NCI-H2081 (cell line): Measurements from ENCODE around the gene GNPTAB.
"Not testable (repeated sequence)": the region's sequence is repeated elsewhere in the genome, so short reads cannot be mapped to it uniquely, and the experiment has no call there.

Experiments used
- DNase-seq, 2 experiments: peaks; one replicate each; lab custom pipeline; 2025; lab: John Stamatoyannopoulos, UW

Gene GNPTAB

GRCh38 chr12:101737476-101737875 lies 93.3 kb downstream of the GNPTAB start:
- DNase-seq, result no peak

- DNase-seq, result not testable (repeated sequence)
Measured at GRCh38 chr12:101734482-101734881, 96.3 kb downstream of the GNPTAB start.

GRCh38 chr12:101733166-101733565 lies 97.6 kb downstream of the GNPTAB start:
- no peak for DNase-seq

- DNase-seq, result no peak
Measured at GRCh38 chr12:101732318-101732717, 98.4 kb downstream of the GNPTAB start.

GRCh38 chr12:101729842-101730241 lies 100.9 kb downstream of the GNPTAB start:
- no peak for DNase-seq

GRCh38 chr12:101727098-101727497 lies 103.7 kb downstream of the GNPTAB start:
- DNase-seq, result no peak

- no peak for DNase-seq
Measured at GRCh38 chr12:101722392-101722791, 108.4 kb downstream of the GNPTAB start.

GRCh38 chr12:101720118-101720517 lies 110.6 kb downstream of the GNPTAB start:
- no peak for DNase-seq

- DNase-seq, result no peak
Measured at GRCh38 chr12:101719566-101719965, 111.2 kb downstream of the GNPTAB start.

- no peak for DNase-seq
Measured at GRCh38 chr12:101714877-101715444, 115.8 kb downstream of the GNPTAB start.

GRCh38 chr12:101713930-101714329 lies 116.8 kb downstream of the GNPTAB start:
- DNase-seq, result no peak

- DNase-seq, result no peak
Measured at GRCh38 chr12:101713059-101713682, 117.6 kb downstream of the GNPTAB start.

GRCh38 chr12:101710288-101710687 lies 120.5 kb downstream of the GNPTAB start:
- no peak for DNase-seq

GRCh38 chr12:101707131-101707782 lies 123.5 kb downstream of the GNPTAB start:
- DNase-seq, result no peak

GRCh38 chr12:101706403-101706802 lies 124.4 kb downstream of the GNPTAB start:
- DNase-seq, result no peak

GRCh38 chr12:101703487-101703886 lies 127.3 kb downstream of the GNPTAB start:
- DNase-seq, result no peak

GRCh38 chr12:101700299-101700820 lies 130.4 kb downstream of the GNPTAB start:
- no peak for DNase-seq

- no peak for DNase-seq
Measured at GRCh38 chr12:101698800-101699347, 131.9 kb downstream of the GNPTAB start.

GRCh38 chr12:101697930-101698799 lies 132.6 kb downstream of the GNPTAB start:
- peak in 1 of 2 experiments; percentile 20 for DNase-seq

GRCh38 chr12:101697197-101697929 lies 133.4 kb downstream of the GNPTAB start, which contains the start of gene CHPT1:
TSS of gene CHPT1 (plus strand) at chr12:101697640. CDS start at chr12:101697862, 222 bp downstream.
- peak; percentile 53 to 61 for DNase-seq
